ENCODE data around the gene C1orf35.

DNA sequence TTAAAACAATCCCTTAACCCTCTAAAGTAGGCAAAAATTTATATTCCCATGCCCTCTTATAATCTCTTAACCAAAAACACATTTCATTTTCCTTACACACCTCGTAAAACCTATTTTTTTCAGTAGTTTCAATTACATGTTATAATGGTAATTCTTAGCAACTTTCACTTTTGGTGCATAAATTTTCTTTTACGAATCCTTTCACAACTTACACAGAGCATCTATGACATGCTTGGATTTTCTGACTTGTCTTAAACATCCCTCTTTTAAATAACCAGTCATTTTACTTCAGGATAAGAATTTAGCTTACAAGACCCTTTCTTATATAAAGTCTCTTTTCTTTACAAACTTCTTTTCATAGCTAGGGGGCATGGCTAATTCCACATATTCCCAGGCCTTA lies 14.9 kb upstream of the C1orf35 start:
- TF ChIP-seq POLR2AphosphoS5 (IDR thresholded peaks at IDR 0.05), result no peak
- TF ChIP-seq, protein P1, sequence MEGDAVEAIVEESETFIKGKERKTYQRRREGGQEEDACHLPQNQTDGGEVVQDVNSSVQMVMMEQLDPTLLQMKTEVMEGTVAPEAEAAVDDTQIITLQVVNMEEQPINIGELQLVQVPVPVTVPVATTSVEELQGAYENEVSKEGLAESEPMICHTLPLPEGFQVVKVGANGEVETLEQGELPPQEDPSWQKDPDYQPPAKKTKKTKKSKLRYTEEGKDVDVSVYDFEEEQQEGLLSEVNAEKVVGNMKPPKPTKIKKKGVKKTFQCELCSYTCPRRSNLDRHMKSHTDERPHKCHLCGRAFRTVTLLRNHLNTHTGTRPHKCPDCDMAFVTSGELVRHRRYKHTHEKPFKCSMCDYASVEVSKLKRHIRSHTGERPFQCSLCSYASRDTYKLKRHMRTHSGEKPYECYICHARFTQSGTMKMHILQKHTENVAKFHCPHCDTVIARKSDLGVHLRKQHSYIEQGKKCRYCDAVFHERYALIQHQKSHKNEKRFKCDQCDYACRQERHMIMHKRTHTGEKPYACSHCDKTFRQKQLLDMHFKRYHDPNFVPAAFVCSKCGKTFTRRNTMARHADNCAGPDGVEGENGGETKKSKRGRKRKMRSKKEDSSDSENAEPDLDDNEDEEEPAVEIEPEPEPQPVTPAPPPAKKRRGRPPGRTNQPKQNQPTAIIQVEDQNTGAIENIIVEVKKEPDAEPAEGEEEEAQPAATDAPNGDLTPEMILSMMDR (IDR thresholded peaks at IDR 0.05), result no peak
